Ectodermal cell (in vitro differentiated cells): Measurements from ENCODE around the gene ZNRF3.
A peak's percentile ranks its signal among the peaks of the same experiment; 100 is the strongest.
"Not testable (repeated sequence)": the region's sequence is repeated elsewhere in the genome, so short reads cannot be mapped to it uniquely, and the experiment has no call there.

Experiments used
- H3K27ac ChIP-seq: 2 replicates; pipeline ENCODE4 v1.7.0; 2013; ENCODE audit warnings: mild to moderate bottlenecking, low read depth, low read length; ENCODE audit not compliant: insufficient read depth, poor library complexity, severe bottlenecking
- H3K27me3 ChIP-seq: 2 replicates; pipeline ENCODE4 v1.7.0; 2013; ENCODE audit warnings: mild to moderate bottlenecking, low read length; ENCODE audit not compliant: insufficient read depth, control insufficient read depth, poor library complexity, severe bottlenecking
- H3K36me3 ChIP-seq: one replicate; pipeline ENCODE4 v1.7.0; 2013; ENCODE audit warnings: low read length; ENCODE audit not compliant: control insufficient read depth, insufficient read depth
- H3K4me1 ChIP-seq: one replicate; pipeline ENCODE4 v1.7.0; 2013; ENCODE audit warnings: low read length; ENCODE audit not compliant: control insufficient read depth, insufficient read depth
- H3K4me3 ChIP-seq: 2 replicates; pipeline ENCODE4 v1.7.0; 2013; ENCODE audit warnings: low read depth, low read length, control low read depth; ENCODE audit not compliant: insufficient read depth
- H3K9me3 ChIP-seq: 2 replicates; pipeline ENCODE4 v1.7.0; 2013; ENCODE audit warnings: mild to moderate bottlenecking, low read length, moderate library complexity; ENCODE audit not compliant: control insufficient read depth
- WGBS, 2 experiments: methylation state at CpG; one replicate each; pipeline ENCODE4 v1.1.7; 2013; ENCODE audit warnings: missing lambda C conversion rate in 2 of 2; 5-methylcytosine and 5-hydroxymethylcytosine counted together

ZNRF3 gene

DNA sequence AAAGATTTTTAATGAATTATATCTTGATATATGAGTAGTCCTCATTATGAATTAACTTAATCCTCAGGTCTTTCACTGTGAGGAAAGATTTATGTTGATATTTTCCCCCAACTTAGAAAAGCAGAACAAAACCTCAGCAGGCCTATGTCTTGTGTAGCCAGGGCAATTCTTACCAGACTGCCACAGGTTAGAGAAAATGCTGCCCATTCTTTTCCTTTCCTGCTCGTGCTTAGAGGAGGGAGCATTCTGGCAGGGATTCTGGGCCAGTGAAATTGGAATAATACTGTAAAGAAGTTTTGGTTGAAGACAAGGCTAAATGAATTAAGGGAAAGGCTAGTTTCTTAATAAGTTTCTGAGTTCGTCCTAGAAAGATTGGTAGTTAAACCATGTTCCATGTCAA is 56.6 kb downstream of the ZNRF3 start:
- no peak overlapping the region for H3K4me3 ChIP-seq
- H3K4me1 ChIP-seq, result peaks cover 74% of the 10 kb centered on the region
- 35 to 36% methylated on average over 2 of the region's 2 CpGs for WGBS, 2 experiments
- peak overlapping the region; percentile 88 for H3K27ac ChIP-seq
- no peaks in the 10 kb centered on the region for H3K27me3 ChIP-seq
- no peaks in the 10 kb centered on the region for H3K36me3 ChIP-seq
- H3K9me3 ChIP-seq, result no peaks in the 10 kb centered on the region

DNA sequence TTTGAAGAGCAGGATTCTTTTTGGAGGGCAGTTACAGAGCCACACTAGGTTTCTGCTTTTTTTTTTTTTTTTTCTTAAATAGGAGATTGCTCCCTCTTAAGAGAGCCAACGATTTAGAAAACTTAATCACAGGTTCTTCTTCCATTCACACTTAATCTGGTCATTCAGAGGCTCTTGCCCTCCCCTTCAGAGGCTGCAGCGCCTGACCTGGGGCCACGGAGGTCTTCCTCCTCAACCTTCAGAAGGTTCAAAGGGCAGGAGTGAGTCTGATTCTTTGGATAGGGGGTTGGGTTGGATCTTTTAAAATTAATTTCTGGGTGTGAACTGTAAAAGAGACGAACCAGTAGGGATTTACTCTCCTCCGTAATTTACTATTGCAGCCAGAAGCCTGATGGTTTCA is 57.1 kb downstream of the ZNRF3 start:
- 25 to 36% methylated on average over 4 to 5 of the region's 5 CpGs for WGBS, 2 experiments
- H3K4me1 ChIP-seq, result peaks cover 69% of the 10 kb centered on the region
- H3K4me3 ChIP-seq, result no peak overlapping the region
- no peaks in the 10 kb centered on the region for H3K9me3 ChIP-seq
- H3K27ac ChIP-seq, result peak overlapping the region; percentile 88
- H3K27me3 ChIP-seq, result no peaks in the 10 kb centered on the region
- no peaks in the 10 kb centered on the region for H3K36me3 ChIP-seq

DNA sequence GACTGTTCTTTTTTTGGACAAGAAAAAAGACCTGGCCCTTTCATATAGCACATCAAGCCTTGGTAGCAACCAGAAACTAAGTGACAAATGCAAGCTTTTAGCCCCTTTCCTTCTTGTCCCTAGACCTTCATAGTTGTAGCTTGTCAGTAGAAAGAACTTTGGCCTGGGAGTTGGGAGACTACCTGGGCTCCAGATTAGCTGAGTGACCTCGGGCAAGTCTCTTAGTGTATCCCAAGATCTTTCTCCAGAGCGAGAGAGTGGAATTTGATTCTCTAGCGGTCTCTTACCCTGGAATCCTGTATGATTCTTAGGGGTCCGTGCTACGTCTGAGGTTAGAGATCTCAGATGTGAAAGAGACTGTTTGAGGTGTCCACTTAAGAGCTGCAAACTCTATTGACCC is 59.0 kb downstream of the ZNRF3 start:
- H3K27ac ChIP-seq, result peak overlapping the region; percentile 95
- H3K4me1 ChIP-seq, result peaks cover 59% of the 10 kb centered on the region

DNA sequence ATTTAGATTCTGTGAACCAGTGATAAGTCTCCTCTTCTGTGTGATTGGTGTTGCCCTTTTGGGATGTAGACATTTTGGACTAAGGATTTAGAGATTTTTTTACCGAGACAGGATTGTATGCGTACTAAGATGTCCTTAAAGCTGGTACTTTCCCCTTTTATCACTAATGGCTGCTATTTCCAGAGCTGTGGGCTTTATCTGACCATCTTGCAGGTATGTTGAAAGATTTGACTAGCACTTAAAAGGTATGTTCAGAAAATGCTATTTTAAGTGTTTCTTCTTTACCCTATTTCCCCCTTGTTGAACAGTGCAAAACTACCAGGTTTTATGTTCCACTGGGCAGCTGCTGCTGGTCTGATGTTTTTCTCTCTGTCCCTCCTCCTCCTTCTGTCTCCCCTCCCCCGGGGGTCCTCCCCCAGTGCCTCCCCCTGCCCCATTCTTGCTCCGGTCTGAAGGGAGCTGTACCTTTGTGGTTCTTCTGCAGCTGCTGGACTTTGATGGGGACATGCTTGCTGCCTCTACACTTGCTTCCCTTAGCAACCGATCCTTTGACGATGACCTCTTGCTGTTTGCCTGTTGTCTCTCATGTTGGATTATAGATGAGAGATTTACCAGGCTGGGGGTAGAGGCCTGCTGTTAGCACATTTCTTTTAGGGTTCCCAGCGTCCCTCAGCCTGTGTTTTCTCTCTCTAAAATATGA is 59.6 kb downstream of the ZNRF3 start:
- Histone ChIP-seq H3K4me3 (no peak overlapping the region), H3K9me3 (no peaks in the 10 kb centered on the region), H3K4me1 (peaks cover 59% of the 10 kb centered on the region), H3K27me3 (no peaks in the 10 kb centered on the region), H3K36me3 (no peaks in the 10 kb centered on the region), H3K27ac (peak overlapping the region; percentile 95)
- WGBS, 2 experiments, result 27 to 30% methylated on average over 6 to 7 of the region's 7 CpGs

More for the DNA sequence above, 59.0 kb downstream of the ZNRF3 start:
- no peaks in the 10 kb centered on the region for H3K27me3 ChIP-seq
- 87 to 89% methylated on average over 5 of the region's 5 CpGs for WGBS, 2 experiments
- H3K4me3 ChIP-seq, result no peak overlapping the region
- no peaks in the 10 kb centered on the region for H3K9me3 ChIP-seq
- no peaks in the 10 kb centered on the region for H3K36me3 ChIP-seq

DNA sequence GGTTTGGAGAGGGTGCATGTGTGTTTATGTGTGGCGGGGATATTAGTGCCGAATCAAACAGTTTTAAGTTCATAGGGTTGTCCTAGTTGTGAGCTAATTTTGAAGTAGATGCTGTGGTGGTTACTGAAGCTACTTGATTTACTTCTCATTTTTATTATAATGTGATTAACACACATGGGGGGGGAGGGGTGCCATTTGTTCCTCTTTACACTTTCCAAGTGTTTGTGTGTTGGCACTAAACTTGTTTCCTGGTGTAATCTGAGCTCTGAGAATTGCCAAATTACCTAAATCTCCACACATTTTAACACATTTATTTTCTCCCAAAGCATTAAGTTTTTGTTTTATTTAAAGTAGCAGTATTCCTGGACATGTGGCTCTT is 60.1 kb downstream of the ZNRF3 start:
- no peaks in the 10 kb centered on the region for H3K36me3 ChIP-seq
- peaks cover 57% of the 10 kb centered on the region for H3K4me1 ChIP-seq
- no peak overlapping the region for H3K4me3 ChIP-seq
- H3K9me3 ChIP-seq, result no peaks in the 10 kb centered on the region
- H3K27me3 ChIP-seq, result no peaks in the 10 kb centered on the region
- H3K27ac ChIP-seq, result peak overlapping the region; percentile 95
- 58% methylated on average over 2 of the region's 2 CpGs for WGBS, 2 experiments

DNA sequence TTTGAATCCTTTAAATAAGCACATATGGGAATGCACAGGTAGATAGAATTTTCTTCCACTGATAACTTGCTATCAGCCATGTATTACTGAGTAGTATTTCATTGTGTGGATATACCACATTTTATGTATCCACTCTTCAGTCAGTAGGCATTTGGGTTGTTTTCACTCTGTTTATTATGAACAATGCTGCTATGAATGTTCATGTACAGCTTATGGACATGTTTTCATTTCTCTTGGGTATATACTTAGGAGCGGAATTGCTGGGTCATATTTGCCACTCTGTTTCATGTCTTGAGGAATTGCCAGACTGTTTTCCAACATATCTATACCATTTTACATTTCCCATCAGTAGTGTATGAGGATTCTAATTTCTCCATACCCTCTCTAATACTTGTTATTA is 63.8 kb downstream of the ZNRF3 start:
- peaks cover 42% of the 10 kb centered on the region for H3K4me1 ChIP-seq
- no peak overlapping the region for H3K27ac ChIP-seq
- no peaks in the 10 kb centered on the region for H3K27me3 ChIP-seq
- no peaks in the 10 kb centered on the region for H3K36me3 ChIP-seq
- H3K9me3 ChIP-seq, result no peaks in the 10 kb centered on the region
- H3K4me3 ChIP-seq, result no peak overlapping the region
- 93 to 100% methylated on average over 1 of the region's 1 CpG for WGBS, 2 experiments

DNA sequence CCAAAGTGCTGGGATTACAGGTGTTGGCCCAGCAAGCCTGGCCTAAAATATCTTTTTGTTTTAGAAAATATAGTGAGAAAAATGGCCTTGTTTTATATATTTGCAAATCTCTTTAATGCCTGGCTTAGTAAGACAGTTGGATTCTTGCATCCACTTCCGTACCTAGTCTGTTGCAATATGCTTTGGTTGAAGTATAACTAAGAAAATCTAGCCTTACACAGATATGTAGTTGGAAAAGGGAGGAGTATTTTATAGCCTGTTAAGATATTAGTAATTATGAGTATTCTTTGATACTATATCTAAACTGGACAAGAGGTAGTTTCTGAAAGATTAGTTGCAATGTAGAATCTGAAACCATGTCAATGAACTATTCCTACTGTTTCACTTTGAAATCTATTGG is 65.1 kb downstream of the ZNRF3 start:
- H3K9me3 ChIP-seq, result no peaks in the 10 kb centered on the region
- no peaks in the 10 kb centered on the region for H3K27me3 ChIP-seq
- no peak overlapping the region for H3K4me3 ChIP-seq
- 78 to 100% methylated on average over 1 of the region's 1 CpG for WGBS, 2 experiments
- no peak overlapping the region for H3K27ac ChIP-seq
- H3K36me3 ChIP-seq, result no peaks in the 10 kb centered on the region
- peaks cover 42% of the 10 kb centered on the region for H3K4me1 ChIP-seq

DNA sequence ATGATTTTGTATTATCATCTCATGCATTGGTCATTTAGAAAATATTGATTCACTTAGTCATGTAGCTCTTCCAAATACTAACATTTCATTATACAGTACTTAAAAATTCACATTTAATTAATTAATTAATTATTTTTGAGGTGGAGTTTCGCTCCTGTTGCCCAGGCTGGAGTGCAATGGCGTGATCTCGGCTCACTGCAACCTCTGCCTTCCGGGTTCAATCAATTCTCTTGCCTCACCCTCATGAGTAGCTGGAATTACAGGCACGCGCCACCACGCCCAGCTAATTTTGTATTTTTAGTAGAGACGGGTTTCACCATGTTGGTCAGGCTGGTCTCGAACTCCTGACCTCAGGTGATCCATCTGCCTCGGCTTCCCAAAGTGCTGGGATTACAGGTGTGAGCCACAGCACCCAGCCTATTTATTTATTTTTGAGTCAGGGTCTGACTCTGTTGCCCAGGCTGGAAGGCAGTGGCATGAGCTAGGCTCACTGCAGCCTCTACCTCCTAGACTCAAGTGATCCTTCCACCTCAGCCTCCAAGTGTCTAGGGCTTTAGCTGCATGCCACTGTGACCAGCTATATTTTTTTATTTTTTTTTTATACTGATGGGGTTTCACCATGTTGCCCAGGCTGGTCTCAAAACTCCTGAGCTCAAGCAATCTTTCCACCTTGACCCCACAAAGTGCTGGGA is 65.6 kb downstream of the ZNRF3 start:
- H3K36me3 ChIP-seq, H3K9me3 ChIP-seq: not testable (repeated sequence)
- WGBS, 2 experiments, result 94 to 95% methylated on average over 10 of the region's 10 CpGs

DNA sequence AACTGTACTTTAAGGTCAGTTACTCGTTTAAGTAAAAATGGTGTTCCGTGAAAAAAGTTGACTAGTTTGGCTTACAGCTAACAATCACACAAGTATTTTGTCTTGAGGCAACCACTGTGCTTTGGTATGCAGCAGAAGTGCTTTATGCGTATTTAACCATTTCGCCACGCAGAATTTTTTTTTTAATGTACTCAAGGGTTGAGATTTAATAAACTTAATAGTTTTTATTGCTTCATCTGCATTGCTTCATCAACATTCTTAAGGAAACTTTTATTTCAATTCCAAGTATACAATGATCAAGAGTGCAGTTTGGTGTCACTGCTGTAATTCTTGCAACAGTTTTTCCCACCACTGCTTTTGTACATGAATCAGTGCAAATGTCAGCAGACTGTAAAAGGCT is 66.4 kb downstream of the ZNRF3 start:
- H3K4me3 ChIP-seq, result no peak overlapping the region
- no peaks in the 10 kb centered on the region for H3K36me3 ChIP-seq
- peaks cover 33% of the 10 kb centered on the region for H3K4me1 ChIP-seq
- no peaks in the 10 kb centered on the region for H3K27me3 ChIP-seq
- H3K27ac ChIP-seq, result no peak overlapping the region
- WGBS, 2 experiments, result 75 to 83% methylated on average over 2 to 5 of the region's 5 CpGs
- no peaks in the 10 kb centered on the region for H3K9me3 ChIP-seq

More for the DNA sequence above, 65.6 kb downstream of the ZNRF3 start:
- not testable (repeated sequence) for H3K27me3 ChIP-seq, H3K27ac ChIP-seq, H3K4me3 ChIP-seq
- H3K4me1 ChIP-seq, result peaks cover 36% of the 10 kb centered on the region

DNA sequence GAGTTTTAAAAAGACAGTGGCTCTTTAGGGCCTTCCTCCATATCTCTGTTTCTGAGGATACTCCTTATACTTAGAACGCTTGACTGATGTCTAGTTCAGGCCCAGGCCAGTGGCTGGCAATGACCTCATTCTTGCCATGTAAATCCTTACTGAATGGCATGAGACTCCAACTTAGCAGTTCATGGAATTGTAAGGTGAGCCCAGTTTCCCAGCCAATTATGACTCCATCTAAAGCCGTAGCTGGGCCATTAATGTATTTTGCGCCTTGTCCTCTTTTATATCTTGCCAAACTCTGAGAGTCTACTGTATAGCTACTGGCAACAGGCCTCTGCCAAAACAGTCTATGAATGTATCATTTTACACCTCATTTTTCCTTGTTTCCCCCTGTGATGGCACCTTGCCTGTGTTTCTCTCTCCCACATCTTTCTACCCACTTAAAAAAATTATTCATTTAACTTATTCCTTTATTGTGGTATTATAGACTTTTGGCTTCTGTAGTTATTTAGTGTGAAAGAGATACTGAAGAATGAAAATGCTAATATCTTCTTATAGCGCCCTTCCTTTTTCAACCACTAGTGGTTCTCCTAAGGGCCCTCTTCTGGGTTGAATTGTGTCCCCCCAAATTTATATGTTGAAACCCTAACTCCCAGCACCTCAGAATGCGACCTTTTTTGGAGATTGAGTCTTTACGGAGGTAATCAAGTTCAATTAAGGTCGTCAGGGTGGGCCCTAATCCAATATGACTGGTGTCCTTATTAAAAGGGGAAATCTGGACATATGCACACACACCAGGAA is 67.4 kb downstream of the ZNRF3 start:
- Histone ChIP-seq H3K9me3 (no peaks in the 10 kb centered on the region), H3K4me1 (peaks cover 33% of the 10 kb centered on the region), H3K36me3 (no peaks in the 10 kb centered on the region), H3K27ac (no peak overlapping the region), H3K4me3 (no peak overlapping the region), H3K27me3 (no peaks in the 10 kb centered on the region)
- 94 to 96% methylated on average over 7 of the region's 7 CpGs for WGBS, 2 experiments
